Left hindlimb (tissue), 1 donor: Measurements from ENCODE around the gene GAS2L1.
"Not testable (repeated sequence)": the region's sequence is repeated elsewhere in the genome, so short reads cannot be mapped to it uniquely, and the experiment has no call there.

Source experiments
- DNase-seq: peaks from one replicate; pipeline ENCODE4 v3.0.0-alpha.2; 2018

GAS2L1 gene

GRCh38 chr22:29343313-29343805 is 36.9 kb downstream of the GAS2L1 start:
- no peak for DNase-seq

- peak; percentile 70 for DNase-seq
Measured at GRCh38 chr22:29344137-29344536, 37.7 kb downstream of the GAS2L1 start.

GRCh38 chr22:29344889-29345288 is 38.4 kb downstream of the GAS2L1 start:
- DNase-seq: not testable (repeated sequence)

- DNase-seq: no peak
Measured at GRCh38 chr22:29345932-29346331, 39.5 kb downstream of the GAS2L1 start.

GRCh38 chr22:29346659-29347058 is 40.2 kb downstream of the GAS2L1 start:
- DNase-seq: no peak

- DNase-seq: no peak
Measured at GRCh38 chr22:29348041-29348440, 41.6 kb downstream of the GAS2L1 start.

GRCh38 chr22:29348956-29349355 is 42.5 kb downstream of the GAS2L1 start:
- no peak for DNase-seq

- no peak for DNase-seq
Measured at GRCh38 chr22:29351042-29351441, 44.6 kb downstream of the GAS2L1 start.

- DNase-seq: no peak
Measured at GRCh38 chr22:29351891-29352290, 45.4 kb downstream of the GAS2L1 start.

- DNase-seq: peak; percentile 20
Measured at GRCh38 chr22:29352778-29353177, 46.3 kb downstream of the GAS2L1 start.

GRCh38 chr22:29353286-29353685 is 46.8 kb downstream of the GAS2L1 start:
- DNase-seq: no peak

- no peak for DNase-seq
Measured at GRCh38 chr22:29353860-29354259, 47.4 kb downstream of the GAS2L1 start.

GRCh38 chr22:29357193-29357890 is 50.9 kb downstream of the GAS2L1 start:
- not testable (repeated sequence) for DNase-seq

GRCh38 chr22:29359469-29359868 is 53.0 kb downstream of the GAS2L1 start:
- peak; percentile 71 for DNase-seq
